IPS-NIHi7 (cell line): ENCODE measurements around the gene PNMA8A.
A peak's percentile ranks its signal among the peaks of the same experiment; 100 is the strongest.

Experiments used
- DNase-seq: peaks from one replicate; pipeline ENCODE4 v3.0.0; 2012; ENCODE audit warnings: mixed read lengths; ENCODE audit errors: extremely low spot score

Gene PNMA8A

GRCh38 chr19:46491975-46492682 is 20.8 kb upstream of the PNMA8A start:
- no peak for DNase-seq

GRCh38 chr19:46490774-46491173 is 19.4 kb upstream of the PNMA8A start:
- DNase-seq = no peak

- DNase-seq = peak; percentile 25
These were observed 18.3 kb upstream of the PNMA8A start for GRCh38 chr19:46489445-46490272.

GRCh38 chr19:46488551-46488950 is 17.2 kb upstream of the PNMA8A start:
- no peak for DNase-seq

GRCh38 chr19:46487802-46488445 is 16.6 kb upstream of the PNMA8A start:
- peak; percentile 84 for DNase-seq

GRCh38 chr19:46487178-46487801 is 15.9 kb upstream of the PNMA8A start:
- DNase-seq = no peak

GRCh38 chr19:46486358-46486757 is 15.0 kb upstream of the PNMA8A start:
- no peak for DNase-seq

- DNase-seq = no peak
These were observed 13.3 kb upstream of the PNMA8A start for GRCh38 chr19:46484656-46485055.

- DNase-seq = no peak
These were observed 11.3 kb upstream of the PNMA8A start for GRCh38 chr19:46482631-46483030.

GRCh38 chr19:46481947-46482346 is 10.6 kb upstream of the PNMA8A start:
- no peak for DNase-seq

GRCh38 chr19:46481223-46481848 is 10.0 kb upstream of the PNMA8A start:
- DNase-seq = no peak

GRCh38 chr19:46480415-46480814 is 9.1 kb upstream of the PNMA8A start:
- no peak for DNase-seq

GRCh38 chr19:46478356-46478986 is 7.1 kb upstream of the PNMA8A start:
- DNase-seq = peak; percentile 64

GRCh38 chr19:46475986-46476385 is 4.6 kb upstream of the PNMA8A start:
- DNase-seq = no peak

- DNase-seq = no peak
These were observed 2.8 kb upstream of the PNMA8A start for GRCh38 chr19:46474211-46474610.

GRCh38 chr19:46472592-46472991 is 1.2 kb upstream of the PNMA8A start:
- DNase-seq = no peak

GRCh38 chr19:46471811-46472543 is 614 bp upstream of the PNMA8A start:
- no peak for DNase-seq

GRCh38 chr19:46470376-46470775 is 987 bp downstream of the PNMA8A start:
- no peak for DNase-seq

GRCh38 chr19:46469541-46470185 is 1.7 kb downstream of the PNMA8A start:
- no peak for DNase-seq
